Measurements from ENCODE around the gene TECR. TPM values are rescaled to one million over a fixed set of nuclear protein-coding genes. Genes with fewer than 3 reads are reported as not detected.
A peak's percentile ranks its signal among the peaks of the same experiment; 100 is the strongest.

The TECR gene
- total RNA-seq, 1 experiment from 2014 or later, result 164 TPM

- H3K56ac ChIP-seq (ENCODE audit: insufficient read length, low read depth, low read length), result no peak overlapping the region
- H3K14ac ChIP-seq (ENCODE audit: insufficient read depth, low read length), result no peak overlapping the region
- H3K9me3 ChIP-seq (ENCODE audit: control insufficient read depth, low read depth, low read length), result no peaks in the 10 kb centered on the region
- H3K79me2 ChIP-seq (ENCODE audit: insufficient read depth, low read length), result peaks cover 1% of the 10 kb centered on the region; the same call in 1 of the 2 replicates
- Mint-ChIP-seq H3K27ac (peak overlapping the region; percentile 77 to 80 (median 78); a peak in 3 of 7 replicates), H3K9me3 (no peaks in the 10 kb centered on the region), H3K4me1 (peaks cover 33 to 55% of the 10 kb centered on the region in 2 experiments), H3K27me3 (ENCODE audit: low read depth) (no peaks in the 10 kb centered on the region), H3K36me3 (ENCODE audit: insufficient read depth in 1 of 3, low read depth in 3 of 3) (no peaks in the 10 kb centered on the region; a peak in 3 of 7 replicates), H3K4me3 (no peak overlapping the region; a peak in 1 of 5 replicates)
- no peaks in the 10 kb centered on the region for H4K20me1 ChIP-seq (ENCODE audit: control insufficient read depth, insufficient read depth, insufficient read length)
- WGBS (ENCODE audit: extremely low coverage, insufficient read length, low lambda C conversion rate), result no CpG with 5 or more reads among the region's 23 CpGs
- DNase-seq, result no peak
- H3K23ac ChIP-seq (ENCODE audit: insufficient read length, low read depth, low read length), result no peak overlapping the region
- H2AFZ ChIP-seq (ENCODE audit: low read length), result no peak overlapping the region
- no peak overlapping the region for H3K4ac ChIP-seq (ENCODE audit: low read depth, low read length)
- no peak overlapping the region for H3T11ph ChIP-seq (ENCODE audit: low read length)
- no peaks in the 10 kb centered on the region; the same call in 1 of the 2 replicates for H3K4me1 ChIP-seq (ENCODE audit: insufficient read depth, low read length)
- H4K91ac ChIP-seq (ENCODE audit: insufficient read length, low read depth, low read length), result no peak overlapping the region
- no peak overlapping the region for H4K8ac ChIP-seq (replicated peaks; ENCODE audit: insufficient read length, low read depth, low read length)
- no peak overlapping the region for H2BK5ac ChIP-seq (ENCODE audit: insufficient read length, low read length)
- H2BK12ac ChIP-seq (ENCODE audit: insufficient read length, low read depth, low read length), result no peak overlapping the region
- H3K4me2 ChIP-seq (ENCODE audit: insufficient read depth, insufficient read length, low read length), result no peak overlapping the region
- TF ChIP-seq CTCF (conservative IDR thresholded peaks at IDR 0.05), result no peak
- no peaks in the 10 kb centered on the region for H3K27me3 ChIP-seq (ENCODE audit: insufficient read depth, low read length)
- peaks cover 9% of the 10 kb centered on the region for H3K79me1 ChIP-seq (ENCODE audit: insufficient read depth, low read depth, low read length, poor library complexity, severe bottlenecking)
- no peak overlapping the region for H3K9ac ChIP-seq (ENCODE audit: extremely low read depth, insufficient read length, low read length)
- no peak overlapping the region for H2BK120ac ChIP-seq (ENCODE audit: low read depth, low read length, poor library complexity, severe bottlenecking)
- no peak overlapping the region for H3K27ac ChIP-seq (ENCODE audit: insufficient read length, low read depth, low read length)
- no peak overlapping the region for H2AK5ac ChIP-seq (ENCODE audit: insufficient read length, low read length)
- no peak overlapping the region for H2BK15ac ChIP-seq (ENCODE audit: low read depth, low read length)
- no peak overlapping the region for H4K5ac ChIP-seq (ENCODE audit: insufficient read length, low read depth, low read length)
- H2BK20ac ChIP-seq (ENCODE audit: low read depth, low read length, poor library complexity, severe bottlenecking), result no peak overlapping the region
- H3K18ac ChIP-seq (ENCODE audit: insufficient read length, low read depth, low read length), result no peak overlapping the region
- peaks cover 3% of the 10 kb centered on the region for H3K23me2 ChIP-seq (ENCODE audit: insufficient read length, low read depth, low read length, poor library complexity, severe bottlenecking)
Measured at GRCh38 chr19:14558370-14559066, 29.1 kb downstream of the TECR start.

All from H9 (cell line).